Lower leg skin (tissue), 3 donors: ENCODE data around the gene MMP20.

Experiments used
- POLR2A ChIP-seq, 2 donors: fragments of 450-650 bp; IDR thresholded peaks; one replicate each; pipeline ENCODE4 v1.6.1; 2016 to 2017; ENCODE audit warnings: antibody characterized with exemption in 2 of 2, mild to moderate bottlenecking in 1 of 2, moderate library complexity in 1 of 2
- TF ChIP-seq, protein P1 (sequence below), 3 donors: fragments of 450-650 bp; IDR thresholded peaks; one replicate each; pipeline ENCODE4 v1.5.1; 2016; ENCODE audit warnings: antibody characterized with exemption in 3 of 3, mild to moderate bottlenecking in 3 of 3, moderate library complexity in 2 of 3

- TF ChIP-seq, protein P1, sequence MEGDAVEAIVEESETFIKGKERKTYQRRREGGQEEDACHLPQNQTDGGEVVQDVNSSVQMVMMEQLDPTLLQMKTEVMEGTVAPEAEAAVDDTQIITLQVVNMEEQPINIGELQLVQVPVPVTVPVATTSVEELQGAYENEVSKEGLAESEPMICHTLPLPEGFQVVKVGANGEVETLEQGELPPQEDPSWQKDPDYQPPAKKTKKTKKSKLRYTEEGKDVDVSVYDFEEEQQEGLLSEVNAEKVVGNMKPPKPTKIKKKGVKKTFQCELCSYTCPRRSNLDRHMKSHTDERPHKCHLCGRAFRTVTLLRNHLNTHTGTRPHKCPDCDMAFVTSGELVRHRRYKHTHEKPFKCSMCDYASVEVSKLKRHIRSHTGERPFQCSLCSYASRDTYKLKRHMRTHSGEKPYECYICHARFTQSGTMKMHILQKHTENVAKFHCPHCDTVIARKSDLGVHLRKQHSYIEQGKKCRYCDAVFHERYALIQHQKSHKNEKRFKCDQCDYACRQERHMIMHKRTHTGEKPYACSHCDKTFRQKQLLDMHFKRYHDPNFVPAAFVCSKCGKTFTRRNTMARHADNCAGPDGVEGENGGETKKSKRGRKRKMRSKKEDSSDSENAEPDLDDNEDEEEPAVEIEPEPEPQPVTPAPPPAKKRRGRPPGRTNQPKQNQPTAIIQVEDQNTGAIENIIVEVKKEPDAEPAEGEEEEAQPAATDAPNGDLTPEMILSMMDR (IDR thresholded peaks at IDR 0.05): no peak
- TF ChIP-seq POLR2A (IDR thresholded peaks at IDR 0.05): no peak
Observed at GRCh38 chr11:102587722-102588121, 37.4 kb downstream of the MMP20 start.
